ENCODE measurements around the gene TPRN.

TPRN gene

GRCh38 chr9:137168904-137169856 lies 31.4 kb downstream of the TPRN start:
- DNase-seq (ENCODE audit: low read depth): peak; percentile 90
- no peak for TF ChIP-seq CTCF (IDR thresholded peaks at IDR 0.05; ENCODE audit: control insufficient read depth, extremely low read depth, insufficient read depth)
- H3K4me3 ChIP-seq (ENCODE audit: low read depth, low read length): peak overlapping the region; percentile 64

GRCh38 chr9:137168573-137168903 lies 32.0 kb downstream of the TPRN start:
- no peak for DNase-seq (ENCODE audit: low read depth)
- H3K4me3 ChIP-seq (ENCODE audit: low read depth, low read length): peak overlapping the region; percentile 64
- no peak for TF ChIP-seq CTCF (IDR thresholded peaks at IDR 0.05; ENCODE audit: control insufficient read depth, extremely low read depth, insufficient read depth)

- H3K4me3 ChIP-seq (ENCODE audit: low read depth, low read length): peak overlapping the region; percentile 64
- peak; percentile 52 for DNase-seq (ENCODE audit: low read depth)
- no peak for TF ChIP-seq CTCF (IDR thresholded peaks at IDR 0.05; ENCODE audit: control insufficient read depth, extremely low read depth, insufficient read depth)
Observed at GRCh38 chr9:137167747-137168572, 32.6 kb downstream of the TPRN start.

- H3K4me3 ChIP-seq (ENCODE audit: low read depth, low read length): peak overlapping the region; percentile 64
- no peak for DNase-seq (ENCODE audit: low read depth)
- TF ChIP-seq CTCF (IDR thresholded peaks at IDR 0.05; ENCODE audit: control insufficient read depth, extremely low read depth, insufficient read depth): no peak
Observed at GRCh38 chr9:137167277-137167746, 33.2 kb downstream of the TPRN start.

- TF ChIP-seq CTCF (IDR thresholded peaks at IDR 0.05; ENCODE audit: control insufficient read depth, extremely low read depth, insufficient read depth): no peak
- no peak for DNase-seq (ENCODE audit: low read depth)
- no peak overlapping the region for H3K4me3 ChIP-seq (ENCODE audit: low read depth, low read length)
Observed at GRCh38 chr9:137166380-137167229, 33.9 kb downstream of the TPRN start.

- no peak for TF ChIP-seq CTCF (IDR thresholded peaks at IDR 0.05; ENCODE audit: control insufficient read depth, extremely low read depth, insufficient read depth)
- H3K4me3 ChIP-seq (ENCODE audit: low read depth, low read length): no peak overlapping the region
- no peak for DNase-seq (ENCODE audit: low read depth)
Observed at GRCh38 chr9:137165250-137165836, 35.2 kb downstream of the TPRN start.

Measured in LNCaP clone FGC (cell line).